HepG2 (cell line): ENCODE measurements around the gene AIMP2. TPM values are rescaled to one million over a fixed set of nuclear protein-coding genes. Genes with fewer than 3 reads are reported as not detected.

Experiments
- CCAR2 ChIP-seq: fragments of 200-400 bp; formaldehyde crosslinking; optimal IDR thresholded peaks from 2 replicates; pipeline ENCODE3; 2018; ENCODE audit warnings: low read depth, mild to moderate bottlenecking, low read length, moderate library complexity
- HNRNPLL ChIP-seq: fragments of 200-400 bp; formaldehyde crosslinking; IDR thresholded peaks from 2 replicates; pipeline ENCODE4 v1.6.1; 2017; ENCODE audit warnings: mild to moderate bottlenecking, low read depth, low read length; ENCODE audit not compliant: poor library complexity, severe bottlenecking
- KDM4B ChIP-seq: sonication (generic); formaldehyde crosslinking; IDR thresholded peaks from 2 replicates; pipeline ENCODE4 v1.4.0; 2020; ENCODE audit warnings: missing genetic modification reagents
- NR2F6 ChIP-seq, 2 experiments: IDR thresholded peaks; 2 replicates each; pipeline ENCODE4 v1.6.1; 2016; ENCODE audit warnings: antibody characterized with exemption in 1 of 2, mild to moderate bottlenecking in 1 of 2
- SNRNP70 ChIP-seq: fragments of 200-400 bp; formaldehyde crosslinking; IDR thresholded peaks from 2 replicates; pipeline ENCODE4 v1.6.1; 2017; ENCODE audit warnings: mild to moderate bottlenecking, low read depth, low read length, moderate library complexity
- ZFP62 ChIP-seq: sonication (generic); formaldehyde crosslinking; IDR thresholded peaks from 2 replicates; pipeline ENCODE4 v1.4.0; 2020; ENCODE audit warnings: missing genetic modification reagents
- ZNF234 ChIP-seq: sonication (generic); formaldehyde crosslinking; conservative IDR thresholded peaks from 2 replicates; pipeline ENCODE4 v1.5.1; 2020; ENCODE audit warnings: mild to moderate bottlenecking, missing genetic modification reagents
- ZNF337 ChIP-seq: sonication (generic); formaldehyde crosslinking; IDR thresholded peaks from 2 replicates; pipeline ENCODE4 v1.5.1; 2020; ENCODE audit warnings: missing genetic modification reagents, low read depth, mild to moderate bottlenecking, borderline replicate concordance
- ZNF441 ChIP-seq: sonication (generic); formaldehyde crosslinking; IDR thresholded peaks from 2 replicates; pipeline ENCODE4 v1.7.0; 2021; ENCODE audit warnings: missing genetic modification reagents, borderline replicate concordance
- ZNF547 ChIP-seq: sonication (generic); formaldehyde crosslinking; IDR thresholded peaks from 2 replicates; pipeline ENCODE4 v1.5.1; 2020; ENCODE audit warnings: mild to moderate bottlenecking, missing genetic modification reagents
- ZNF7 ChIP-seq: IDR thresholded peaks from 2 replicates; pipeline ENCODE4 v1.6.1; 2016; ENCODE audit warnings: missing biosample characterization, missing genetic modification reagents
- ZNF83 ChIP-seq: sonication (generic); formaldehyde crosslinking; IDR thresholded peaks from 2 replicates; pipeline ENCODE4 v1.4.0; 2020; ENCODE audit warnings: missing genetic modification reagents, mild to moderate bottlenecking, borderline replicate concordance
- polyA plus RNA-seq, 8 experiments: library from polyadenylated mRNA; depleted of rRNA in 3 of 8; stranded (reverse) in 7 of 8; unstranded in 1 of 8; fragments of >200 nt; fragmentation: Illumina TruSeq in 4 of 8; extraction: Trizol in 4 of 8; gene quantifications; 2 replicates each; pipeline versions ENCODE4 v1.2.1 to v1.2.3, GENCODE V29; 2011 to 2016; ENCODE audit warnings: low read depth in 4 of 8, missing spikeins in 1 of 8, mixed read lengths in 1 of 8; ENCODE audit not compliant: insufficient read depth in 1 of 8
- total RNA-seq, 5 experiments: library from RNA; depleted of rRNA; stranded (reverse); fragments of >200 nt; fragmentation: Illumina TruSeq; extraction: Trizol; gene quantifications; 2 replicates each; pipeline ENCODE4 v1.2.3, GENCODE V29; 2016; ENCODE audit warnings: low read depth in 1 of 5
- TF ChIP-seq, protein P1 (sequence below): sonication (generic); formaldehyde crosslinking; IDR thresholded peaks from 2 replicates; pipeline ENCODE4 v1.4.0; 2020; ENCODE audit warnings: missing genetic modification reagents
- TF ChIP-seq, protein P2 (sequence below): sonication (generic); formaldehyde crosslinking; IDR thresholded peaks from 2 replicates; pipeline ENCODE4 v1.5.0; 2020; ENCODE audit warnings: mild to moderate bottlenecking, missing genetic modification reagents
- TF ChIP-seq, protein P3 (sequence below): sonication (generic); formaldehyde crosslinking; IDR thresholded peaks from 2 replicates; pipeline ENCODE4 v1.5.0; 2020; ENCODE audit warnings: mild to moderate bottlenecking, missing genetic modification reagents, borderline replicate concordance
- TF ChIP-seq, protein P4 (sequence below): sonication (generic); formaldehyde crosslinking; IDR thresholded peaks from 2 replicates; pipeline ENCODE4 v1.8.0; 2022; ENCODE audit warnings: mild to moderate bottlenecking, missing genetic modification reagents; ENCODE audit not compliant: insufficient replicate concordance

AIMP2 gene
- total and polyA plus RNA-seq, 2 of the 13 experiments (the other 11 are each of a cell fraction or from before 2014, with no cell fraction given), result 38.2 to 84.9 TPM

DNA sequence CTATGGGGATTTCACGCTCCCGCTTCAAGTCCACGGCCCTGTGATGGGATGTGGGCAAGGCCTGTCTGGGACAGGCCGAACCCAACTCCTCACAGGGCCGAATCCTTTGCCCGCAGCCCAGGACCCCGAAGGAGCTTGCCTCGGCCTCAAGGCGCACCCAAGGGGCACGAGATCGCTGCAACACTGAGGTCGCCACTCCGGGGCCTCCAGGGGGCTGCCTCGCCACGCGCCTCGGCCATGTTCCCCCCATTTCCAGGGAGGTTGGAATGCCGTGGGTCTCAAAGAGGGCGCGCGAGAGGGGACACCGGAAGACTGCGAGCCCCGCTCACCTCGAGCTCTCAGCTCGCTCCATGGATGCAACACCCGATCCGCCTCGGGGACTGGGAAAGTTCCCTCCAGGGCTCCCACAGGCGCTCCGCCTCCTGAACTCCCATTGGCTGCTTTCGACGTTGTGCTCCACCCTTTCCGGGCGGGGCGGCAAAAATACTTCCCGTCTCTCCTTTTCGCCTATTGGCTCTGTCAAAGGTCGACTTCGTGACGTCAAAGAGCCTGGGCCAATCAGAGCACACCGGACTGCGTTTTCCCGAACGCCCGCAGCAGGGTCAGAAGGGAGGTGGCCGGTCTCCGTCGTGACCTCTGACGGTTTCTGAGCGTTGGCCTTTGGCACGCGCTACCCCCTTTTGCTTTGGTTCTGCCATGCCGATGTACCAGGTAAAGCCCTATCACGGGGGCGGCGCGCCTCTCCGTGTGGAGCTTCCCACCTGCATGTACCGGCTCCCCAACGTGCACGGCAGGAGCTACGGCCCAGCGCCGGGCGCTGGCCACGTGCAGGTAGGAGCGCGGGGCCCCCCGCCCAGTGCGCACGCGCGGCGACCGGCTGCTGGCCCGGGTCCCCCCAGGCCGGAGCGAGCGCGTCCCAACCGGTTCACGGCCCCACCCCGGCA is at the start of gene AIMP2, which contains the start of gene PMS2 (continued):
- TF ChIP-seq NR2F6 (IDR thresholded peaks at IDR 0.05), result peak; percentile 84
- peak; percentile 89 for TF ChIP-seq NR2F6 (CRISPR knock-in tag; IDR thresholded peaks at IDR 0.05)
- TF ChIP-seq, protein P1, sequence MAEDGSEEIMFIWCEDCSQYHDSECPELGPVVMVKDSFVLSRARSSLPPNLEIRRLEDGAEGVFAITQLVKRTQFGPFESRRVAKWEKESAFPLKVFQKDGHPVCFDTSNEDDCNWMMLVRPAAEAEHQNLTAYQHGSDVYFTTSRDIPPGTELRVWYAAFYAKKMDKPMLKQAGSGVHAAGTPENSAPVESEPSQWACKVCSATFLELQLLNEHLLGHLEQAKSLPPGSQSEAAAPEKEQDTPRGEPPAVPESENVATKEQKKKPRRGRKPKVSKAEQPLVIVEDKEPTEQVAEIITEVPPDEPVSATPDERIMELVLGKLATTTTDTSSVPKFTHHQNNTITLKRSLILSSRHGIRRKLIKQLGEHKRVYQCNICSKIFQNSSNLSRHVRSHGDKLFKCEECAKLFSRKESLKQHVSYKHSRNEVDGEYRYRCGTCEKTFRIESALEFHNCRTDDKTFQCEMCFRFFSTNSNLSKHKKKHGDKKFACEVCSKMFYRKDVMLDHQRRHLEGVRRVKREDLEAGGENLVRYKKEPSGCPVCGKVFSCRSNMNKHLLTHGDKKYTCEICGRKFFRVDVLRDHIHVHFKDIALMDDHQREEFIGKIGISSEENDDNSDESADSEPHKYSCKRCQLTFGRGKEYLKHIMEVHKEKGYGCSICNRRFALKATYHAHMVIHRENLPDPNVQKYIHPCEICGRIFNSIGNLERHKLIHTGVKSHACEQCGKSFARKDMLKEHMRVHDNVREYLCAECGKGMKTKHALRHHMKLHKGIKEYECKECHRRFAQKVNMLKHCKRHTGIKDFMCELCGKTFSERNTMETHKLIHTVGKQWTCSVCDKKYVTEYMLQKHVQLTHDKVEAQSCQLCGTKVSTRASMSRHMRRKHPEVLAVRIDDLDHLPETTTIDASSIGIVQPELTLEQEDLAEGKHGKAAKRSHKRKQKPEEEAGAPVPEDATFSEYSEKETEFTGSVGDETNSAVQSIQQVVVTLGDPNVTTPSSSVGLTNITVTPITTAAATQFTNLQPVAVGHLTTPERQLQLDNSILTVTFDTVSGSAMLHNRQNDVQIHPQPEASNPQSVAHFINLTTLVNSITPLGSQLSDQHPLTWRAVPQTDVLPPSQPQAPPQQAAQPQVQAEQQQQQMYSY (CRISPR knock-in tag), result peak; percentile 81
- peak; percentile 100 for TF ChIP-seq ZNF337 (CRISPR knock-in tag)
- TF ChIP-seq, protein P2, sequence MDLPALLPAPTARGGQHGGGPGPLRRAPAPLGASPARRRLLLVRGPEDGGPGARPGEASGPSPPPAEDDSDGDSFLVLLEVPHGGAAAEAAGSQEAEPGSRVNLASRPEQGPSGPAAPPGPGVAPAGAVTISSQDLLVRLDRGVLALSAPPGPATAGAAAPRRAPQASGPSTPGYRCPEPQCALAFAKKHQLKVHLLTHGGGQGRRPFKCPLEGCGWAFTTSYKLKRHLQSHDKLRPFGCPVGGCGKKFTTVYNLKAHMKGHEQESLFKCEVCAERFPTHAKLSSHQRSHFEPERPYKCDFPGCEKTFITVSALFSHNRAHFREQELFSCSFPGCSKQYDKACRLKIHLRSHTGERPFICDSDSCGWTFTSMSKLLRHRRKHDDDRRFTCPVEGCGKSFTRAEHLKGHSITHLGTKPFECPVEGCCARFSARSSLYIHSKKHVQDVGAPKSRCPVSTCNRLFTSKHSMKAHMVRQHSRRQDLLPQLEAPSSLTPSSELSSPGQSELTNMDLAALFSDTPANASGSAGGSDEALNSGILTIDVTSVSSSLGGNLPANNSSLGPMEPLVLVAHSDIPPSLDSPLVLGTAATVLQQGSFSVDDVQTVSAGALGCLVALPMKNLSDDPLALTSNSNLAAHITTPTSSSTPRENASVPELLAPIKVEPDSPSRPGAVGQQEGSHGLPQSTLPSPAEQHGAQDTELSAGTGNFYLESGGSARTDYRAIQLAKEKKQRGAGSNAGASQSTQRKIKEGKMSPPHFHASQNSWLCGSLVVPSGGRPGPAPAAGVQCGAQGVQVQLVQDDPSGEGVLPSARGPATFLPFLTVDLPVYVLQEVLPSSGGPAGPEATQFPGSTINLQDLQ (CRISPR knock-in tag), result peak; percentile 98
- TF ChIP-seq KDM4B (CRISPR knock-in tag), result peak; percentile 91; the same call in 1 of the 2 replicates
- peak; percentile 99 for TF ChIP-seq ZNF83 (CRISPR knock-in tag)
- peak; percentile 98 for TF ChIP-seq ZNF441
- peak; percentile 63 for TF ChIP-seq HNRNPLL
- TF ChIP-seq ZNF234 (CRISPR knock-in tag), result peak; percentile 100
- TF ChIP-seq ZFP62 (CRISPR knock-in tag), result no peak
- peak; percentile 100 for TF ChIP-seq ZNF547
- TF ChIP-seq, protein P3, sequence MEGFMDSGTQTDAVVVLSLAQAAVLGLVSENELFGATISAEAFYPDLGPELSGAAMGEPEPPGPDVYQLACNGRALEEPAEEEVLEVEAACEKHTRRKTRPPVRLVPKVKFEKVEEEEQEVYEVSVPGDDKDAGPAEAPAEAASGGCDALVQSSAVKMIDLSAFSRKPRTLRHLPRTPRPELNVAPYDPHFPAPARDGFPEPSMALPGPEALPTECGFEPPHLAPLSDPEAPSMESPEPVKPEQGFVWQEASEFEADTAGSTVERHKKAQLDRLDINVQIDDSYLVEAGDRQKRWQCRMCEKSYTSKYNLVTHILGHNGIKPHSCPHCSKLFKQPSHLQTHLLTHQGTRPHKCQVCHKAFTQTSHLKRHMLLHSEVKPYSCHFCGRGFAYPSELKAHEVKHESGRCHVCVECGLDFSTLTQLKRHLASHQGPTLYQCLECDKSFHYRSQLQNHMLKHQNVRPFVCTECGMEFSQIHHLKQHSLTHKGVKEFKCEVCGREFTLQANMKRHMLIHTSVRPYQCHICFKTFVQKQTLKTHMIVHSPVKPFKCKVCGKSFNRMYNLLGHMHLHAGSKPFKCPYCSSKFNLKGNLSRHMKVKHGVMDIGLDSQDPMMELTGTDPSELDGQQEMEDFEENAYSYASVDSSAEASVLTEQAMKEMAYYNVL (CRISPR knock-in tag), result no peak; the same call in 1 of the 2 replicates
- TF ChIP-seq CCAR2, result no peak
- TF ChIP-seq ZNF7, result peak; percentile 64
- TF ChIP-seq, protein P4, sequence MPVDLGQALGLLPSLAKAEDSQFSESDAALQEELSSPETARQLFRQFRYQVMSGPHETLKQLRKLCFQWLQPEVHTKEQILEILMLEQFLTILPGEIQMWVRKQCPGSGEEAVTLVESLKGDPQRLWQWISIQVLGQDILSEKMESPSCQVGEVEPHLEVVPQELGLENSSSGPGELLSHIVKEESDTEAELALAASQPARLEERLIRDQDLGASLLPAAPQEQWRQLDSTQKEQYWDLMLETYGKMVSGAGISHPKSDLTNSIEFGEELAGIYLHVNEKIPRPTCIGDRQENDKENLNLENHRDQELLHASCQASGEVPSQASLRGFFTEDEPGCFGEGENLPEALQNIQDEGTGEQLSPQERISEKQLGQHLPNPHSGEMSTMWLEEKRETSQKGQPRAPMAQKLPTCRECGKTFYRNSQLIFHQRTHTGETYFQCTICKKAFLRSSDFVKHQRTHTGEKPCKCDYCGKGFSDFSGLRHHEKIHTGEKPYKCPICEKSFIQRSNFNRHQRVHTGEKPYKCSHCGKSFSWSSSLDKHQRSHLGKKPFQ (CRISPR knock-in tag), result peak; percentile 99
- no peak for TF ChIP-seq SNRNP70
